Head of caudate nucleus (tissue), 42 donors: ENCODE measurements around the gene CHTOP.

ENCODE experiments used
- DNase-seq, 42 donors: peaks; one replicate each; pipeline versions ENCODE4 v3.0.0 to v3.0.0-alpha.2; 2020 to 2021; ENCODE audit warnings: mixed read lengths in 7 of 42
- intact Hi-C: fragments of 100-400 bp; cut with DNase I; formaldehyde crosslinking; loops from one replicate; pipeline ENCODE4 v1.15.0; 2022

The CHTOP gene

GRCh38 chr1:153673511-153673910 lies 39.6 kb downstream of the CHTOP start:
- DNase-seq = no peak
- intact Hi-C loops = no loop called here

- peak in 41 of 42 donors; percentile 25 to 82 (median 58) for DNase-seq
- intact Hi-C loops = no loop called here
Observed at GRCh38 chr1:153677718-153678518, 44.1 kb downstream of the CHTOP start.

GRCh38 chr1:153678519-153679336 lies 44.9 kb downstream of the CHTOP start, which contains the start of gene NPR1:
TSS of gene NPR1 (plus strand) at chr1:153678688. CDS start at chr1:153679109, 421 bp downstream.
- DNase-seq = peak in 32 of 42 donors; percentile 10 to 69 (median 36)
- intact Hi-C loops = no loop called here

- intact Hi-C loops = loop anchor here (5.0 to 10.0 kb wide), 2 partner anchors 65 to 303 kb away; no protein-coding TSS in a partner anchor
- peak in 1 of 42 donors; percentile 31 for DNase-seq
Observed at GRCh38 chr1:153679337-153680119, 45.7 kb downstream of the CHTOP start.

- no peak for DNase-seq
- intact Hi-C loops = loop anchor here (5.0 to 10.0 kb wide), 2 partner anchors 65 to 302 kb away; no protein-coding TSS in a partner anchor
Observed at GRCh38 chr1:153680120-153680403, 46.2 kb downstream of the CHTOP start.

- DNase-seq = no peak
- intact Hi-C loops = loop anchor here (5.0 to 10.0 kb wide), 2 partner anchors 62 to 300 kb away; no protein-coding TSS in a partner anchor
Observed at GRCh38 chr1:153682730-153683129, 48.9 kb downstream of the CHTOP start.

GRCh38 chr1:153683854-153684253 lies 50.0 kb downstream of the CHTOP start:
- intact Hi-C loops = loop anchor here (5.0 to 10.0 kb wide), 2 partner anchors 61 to 298 kb away; no protein-coding TSS in a partner anchor
- DNase-seq = no peak

GRCh38 chr1:153684892-153685291 lies 51.0 kb downstream of the CHTOP start:
- DNase-seq = no peak
- intact Hi-C loops = loop anchor here (5.0 to 10.0 kb wide), 2 partner anchors 60 to 297 kb away; no protein-coding TSS in a partner anchor

- DNase-seq = no peak
- intact Hi-C loops = loop anchor here (10.0 kb wide), 1 partner anchor 59 kb away; no protein-coding TSS in a partner anchor
Observed at GRCh38 chr1:153685544-153686340, 51.9 kb downstream of the CHTOP start.

GRCh38 chr1:153687346-153688125 lies 53.7 kb downstream of the CHTOP start:
- DNase-seq = no peak
- intact Hi-C loops = loop anchor here (10.0 kb wide), 1 partner anchor 57 kb away; no protein-coding TSS in a partner anchor

- intact Hi-C loops = loop anchor here (10.0 kb wide), 1 partner anchor 57 kb away; no protein-coding TSS in a partner anchor
- no peak for DNase-seq
Observed at GRCh38 chr1:153688276-153688675, 54.4 kb downstream of the CHTOP start.

GRCh38 chr1:153688736-153689328 lies 55.0 kb downstream of the CHTOP start:
- DNase-seq = no peak
- intact Hi-C loops = loop anchor here (10.0 kb wide), 1 partner anchor 56 kb away; no protein-coding TSS in a partner anchor

- no peak for DNase-seq
- intact Hi-C loops = no loop called here
Observed at GRCh38 chr1:153693466-153693865, 59.6 kb downstream of the CHTOP start.
